Heart left ventricle (tissue), 13 donors: Measurements from ENCODE around the gene MORN5.

Experiments
- CTCF ChIP-seq, 12 donors: fragments of 200-600 bp; sonication (generic) in 4 of 12; IDR thresholded peaks; one replicate each; pipeline versions ENCODE4 v1.5.0 to v1.8.0; 2018 to 2022; ENCODE audit warnings: antibody characterized with exemption in 12 of 12, mild to moderate bottlenecking in 5 of 12
- POLR2A ChIP-seq, 2 donors: fragments of 450-650 bp; IDR thresholded peaks; one replicate each; pipeline ENCODE4 v1.6.1; 2017; ENCODE audit warnings: antibody characterized with exemption in 2 of 2, mild to moderate bottlenecking in 2 of 2, moderate library complexity in 2 of 2
- donor health status: ischemic (EF 13 %, LVEDD 7.1; RV severe dilation, severe dysfunction).
- donor health status: DM: no; HTN: yes; CAD: no.
- donor health status: DM: no; HTN: no; CAD: no.
- donor health status: ischemic (EF 25% LVEDD 6.9; RV normal size, moderate dysfunction).
- donor health status: ischemic (EF 25% LVEDD 5.7; RV mildly dilated, moderate dysfunction).
- donor health status: ischemic (EF 35%, LVEDD 5.7; RV mildly dilated, moderate dysfunction).
- donor health status: nonischemic (EF 11% LVEDD 7.7; RV severe dilation, severe dysfunction).
- donor health status: DM: yes; HTN: yes; CAD: no.
- donor health status: PGD.
- donor health status: ischemic (EF 29% LVEDD 5.4; RV normal size, mild dysfunction).
- donor health status: nonischemic (EF 23%, LVEDD 6.1; RV moderate dilation, normal function).

GRCh38 chr9:122128007-122128968 is 31.4 kb upstream of the MORN5 start:
- TF ChIP-seq CTCF (IDR thresholded peaks at IDR 0.05) (no peak), POLR2A (IDR thresholded peaks at IDR 0.05) (no peak)
